ENCODE measurements around the gene GNAT1.

- TF ChIP-seq CTCF (conservative IDR thresholded peaks at IDR 0.05) (no peak), EZH2 (IDR thresholded peaks at IDR 0.05; ENCODE audit: low read depth) (no peak)
Measured at GRCh38 chr3:50154840-50155490, 36.4 kb upstream of the GNAT1 start, which contains the start of gene SEMA3F.
